Measurements from ENCODE around the gene RNF123.

Gene RNF123

GRCh38 chr3:49657208-49657915, 32.0 kb upstream of the RNF123 start:
- no peaks in the 10 kb centered on the region for H3K36me3 ChIP-seq (ENCODE audit: control insufficient read depth in 1 of 2, insufficient read depth in 2 of 2, low read length in 2 of 2)

GRCh38 chr3:49658711-49659110, 30.6 kb upstream of the RNF123 start:
- Histone ChIP-seq H3K4me3 (ENCODE audit: low read depth in 1 of 2, low read length in 2 of 2) (no peak overlapping the region), H3K36me3 (ENCODE audit: control insufficient read depth in 1 of 2, insufficient read depth in 2 of 2, low read length in 2 of 2) (no peaks in the 10 kb centered on the region), H3K9me3 (ENCODE audit: control insufficient read depth in 1 of 2, low read length in 2 of 2) (no peaks in the 10 kb centered on the region), H3K9ac (ENCODE audit: low read depth in 1 of 2, low read length in 2 of 2) (no peak overlapping the region), H3K27ac (ENCODE audit: low read depth, low read length) (no peak overlapping the region), H3K4me1 (ENCODE audit: control insufficient read depth in 1 of 2, insufficient read depth in 2 of 2, low read length in 2 of 2) (peaks cover 0 to 4% of the 10 kb centered on the region in 2 donors), H3K27me3 (ENCODE audit: control insufficient read depth in 1 of 2, insufficient read depth in 2 of 2, low read length in 2 of 2) (no peaks in the 10 kb centered on the region)

More at GRCh38 chr3:49657208-49657915, 32.0 kb upstream of the RNF123 start:
- H3K27ac ChIP-seq (ENCODE audit: low read depth, low read length) = no peak overlapping the region
- H3K27me3 ChIP-seq (ENCODE audit: control insufficient read depth in 1 of 2, insufficient read depth in 2 of 2, low read length in 2 of 2) = no peaks in the 10 kb centered on the region
- no peak overlapping the region for H3K9ac ChIP-seq (ENCODE audit: low read depth in 1 of 2, low read length in 2 of 2)
- no peak overlapping the region for H3K4me3 ChIP-seq (ENCODE audit: low read depth in 1 of 2, low read length in 2 of 2)
- H3K9me3 ChIP-seq (ENCODE audit: control insufficient read depth in 1 of 2, low read length in 2 of 2) = no peaks in the 10 kb centered on the region
- peaks cover 0 to 4% of the 10 kb centered on the region in 2 donors for H3K4me1 ChIP-seq (ENCODE audit: control insufficient read depth in 1 of 2, insufficient read depth in 2 of 2, low read length in 2 of 2)

GRCh38 chr3:49659756-49660155, 29.6 kb upstream of the RNF123 start:
- Histone ChIP-seq H3K4me3 (ENCODE audit: low read depth in 1 of 2, low read length in 2 of 2) (no peak overlapping the region), H3K27me3 (ENCODE audit: control insufficient read depth in 1 of 2, insufficient read depth in 2 of 2, low read length in 2 of 2) (no peaks in the 10 kb centered on the region), H3K9me3 (ENCODE audit: control insufficient read depth in 1 of 2, low read length in 2 of 2) (no peaks in the 10 kb centered on the region), H3K9ac (ENCODE audit: low read depth in 1 of 2, low read length in 2 of 2) (no peak overlapping the region), H3K4me1 (ENCODE audit: control insufficient read depth in 1 of 2, insufficient read depth in 2 of 2, low read length in 2 of 2) (peaks cover 0 to 4% of the 10 kb centered on the region in 2 donors), H3K36me3 (ENCODE audit: control insufficient read depth in 1 of 2, insufficient read depth in 2 of 2, low read length in 2 of 2) (no peaks in the 10 kb centered on the region), H3K27ac (ENCODE audit: low read depth, low read length) (no peak overlapping the region)

GRCh38 chr3:49661281-49661680, 28.1 kb upstream of the RNF123 start:
- Histone ChIP-seq H3K4me1 (ENCODE audit: control insufficient read depth in 1 of 2, insufficient read depth in 2 of 2, low read length in 2 of 2) (no peaks in the 10 kb centered on the region), H3K27me3 (ENCODE audit: control insufficient read depth in 1 of 2, insufficient read depth in 2 of 2, low read length in 2 of 2) (no peaks in the 10 kb centered on the region), H3K9me3 (ENCODE audit: control insufficient read depth in 1 of 2, low read length in 2 of 2) (no peaks in the 10 kb centered on the region), H3K27ac (ENCODE audit: low read depth, low read length) (no peak overlapping the region), H3K36me3 (ENCODE audit: control insufficient read depth in 1 of 2, insufficient read depth in 2 of 2, low read length in 2 of 2) (no peaks in the 10 kb centered on the region), H3K4me3 (ENCODE audit: low read depth in 1 of 2, low read length in 2 of 2) (no peak overlapping the region), H3K9ac (ENCODE audit: low read depth in 1 of 2, low read length in 2 of 2) (no peak overlapping the region)

- Histone ChIP-seq H3K4me3 (ENCODE audit: low read depth in 1 of 2, low read length in 2 of 2) (no peak overlapping the region), H3K36me3 (ENCODE audit: control insufficient read depth in 1 of 2, insufficient read depth in 2 of 2, low read length in 2 of 2) (no peaks in the 10 kb centered on the region)
These were observed 27.3 kb upstream of the RNF123 start for GRCh38 chr3:49662021-49662420.

GRCh38 chr3:49662720-49663413, 26.5 kb upstream of the RNF123 start:
- Histone ChIP-seq H3K4me3 (ENCODE audit: low read depth in 1 of 2, low read length in 2 of 2) (no peak overlapping the region), H3K9ac (ENCODE audit: low read depth in 1 of 2, low read length in 2 of 2) (no peak overlapping the region), H3K27me3 (ENCODE audit: control insufficient read depth in 1 of 2, insufficient read depth in 2 of 2, low read length in 2 of 2) (peaks cover 0 to 3% of the 10 kb centered on the region in 2 donors), H3K9me3 (ENCODE audit: control insufficient read depth in 1 of 2, low read length in 2 of 2) (no peaks in the 10 kb centered on the region), H3K36me3 (ENCODE audit: control insufficient read depth in 1 of 2, insufficient read depth in 2 of 2, low read length in 2 of 2) (no peaks in the 10 kb centered on the region), H3K4me1 (ENCODE audit: control insufficient read depth in 1 of 2, insufficient read depth in 2 of 2, low read length in 2 of 2) (no peaks in the 10 kb centered on the region), H3K27ac (ENCODE audit: low read depth, low read length) (no peak overlapping the region)

More at GRCh38 chr3:49662021-49662420, 27.3 kb upstream of the RNF123 start:
- Histone ChIP-seq H3K27ac (ENCODE audit: low read depth, low read length) (no peak overlapping the region), H3K9ac (ENCODE audit: low read depth in 1 of 2, low read length in 2 of 2) (no peak overlapping the region), H3K4me1 (ENCODE audit: control insufficient read depth in 1 of 2, insufficient read depth in 2 of 2, low read length in 2 of 2) (no peaks in the 10 kb centered on the region), H3K27me3 (ENCODE audit: control insufficient read depth in 1 of 2, insufficient read depth in 2 of 2, low read length in 2 of 2) (no peaks in the 10 kb centered on the region), H3K9me3 (ENCODE audit: control insufficient read depth in 1 of 2, low read length in 2 of 2) (no peaks in the 10 kb centered on the region)

- no peak overlapping the region for H3K4me3 ChIP-seq (ENCODE audit: low read depth in 1 of 2, low read length in 2 of 2)
These were observed 25.5 kb upstream of the RNF123 start for GRCh38 chr3:49663831-49664230.

GRCh38 chr3:49664300-49664699, 25.1 kb upstream of the RNF123 start:
- peaks cover 0 to 3% of the 10 kb centered on the region in 2 donors for H3K27me3 ChIP-seq (ENCODE audit: control insufficient read depth in 1 of 2, insufficient read depth in 2 of 2, low read length in 2 of 2)
- H3K36me3 ChIP-seq (ENCODE audit: control insufficient read depth in 1 of 2, insufficient read depth in 2 of 2, low read length in 2 of 2) = no peaks in the 10 kb centered on the region
- no peak overlapping the region for H3K9ac ChIP-seq (ENCODE audit: low read depth in 1 of 2, low read length in 2 of 2)
- no peaks in the 10 kb centered on the region for H3K4me1 ChIP-seq (ENCODE audit: control insufficient read depth in 1 of 2, insufficient read depth in 2 of 2, low read length in 2 of 2)
- no peak overlapping the region for H3K27ac ChIP-seq (ENCODE audit: low read depth, low read length)
- H3K9me3 ChIP-seq (ENCODE audit: control insufficient read depth in 1 of 2, low read length in 2 of 2) = no peaks in the 10 kb centered on the region
- no peak overlapping the region for H3K4me3 ChIP-seq (ENCODE audit: low read depth in 1 of 2, low read length in 2 of 2)

More at GRCh38 chr3:49663831-49664230, 25.5 kb upstream of the RNF123 start:
- Histone ChIP-seq H3K9me3 (ENCODE audit: control insufficient read depth in 1 of 2, low read length in 2 of 2) (no peaks in the 10 kb centered on the region), H3K4me1 (ENCODE audit: control insufficient read depth in 1 of 2, insufficient read depth in 2 of 2, low read length in 2 of 2) (no peaks in the 10 kb centered on the region), H3K9ac (ENCODE audit: low read depth in 1 of 2, low read length in 2 of 2) (no peak overlapping the region), H3K27me3 (ENCODE audit: control insufficient read depth in 1 of 2, insufficient read depth in 2 of 2, low read length in 2 of 2) (peaks cover 0 to 3% of the 10 kb centered on the region in 2 donors), H3K27ac (ENCODE audit: low read depth, low read length) (no peak overlapping the region), H3K36me3 (ENCODE audit: control insufficient read depth in 1 of 2, insufficient read depth in 2 of 2, low read length in 2 of 2) (no peaks in the 10 kb centered on the region)

GRCh38 chr3:49665822-49666519, 23.4 kb upstream of the RNF123 start:
- H3K4me1 ChIP-seq (ENCODE audit: control insufficient read depth in 1 of 2, insufficient read depth in 2 of 2, low read length in 2 of 2) = no peaks in the 10 kb centered on the region
- H3K27ac ChIP-seq (ENCODE audit: low read depth, low read length) = no peak overlapping the region
- H3K36me3 ChIP-seq (ENCODE audit: control insufficient read depth in 1 of 2, insufficient read depth in 2 of 2, low read length in 2 of 2) = no peaks in the 10 kb centered on the region
- H3K9ac ChIP-seq (ENCODE audit: low read depth in 1 of 2, low read length in 2 of 2) = no peak overlapping the region
- peaks cover 0 to 3% of the 10 kb centered on the region in 2 donors for H3K27me3 ChIP-seq (ENCODE audit: control insufficient read depth in 1 of 2, insufficient read depth in 2 of 2, low read length in 2 of 2)
- H3K4me3 ChIP-seq (ENCODE audit: low read depth in 1 of 2, low read length in 2 of 2) = no peak overlapping the region
- no peaks in the 10 kb centered on the region for H3K9me3 ChIP-seq (ENCODE audit: control insufficient read depth in 1 of 2, low read length in 2 of 2)

- no peaks in the 10 kb centered on the region for H3K9me3 ChIP-seq (ENCODE audit: control insufficient read depth in 1 of 2, low read length in 2 of 2)
- peaks cover 0 to 3% of the 10 kb centered on the region in 2 donors for H3K27me3 ChIP-seq (ENCODE audit: control insufficient read depth in 1 of 2, insufficient read depth in 2 of 2, low read length in 2 of 2)
- no peaks in the 10 kb centered on the region for H3K36me3 ChIP-seq (ENCODE audit: control insufficient read depth in 1 of 2, insufficient read depth in 2 of 2, low read length in 2 of 2)
- H3K27ac ChIP-seq (ENCODE audit: low read depth, low read length) = no peak overlapping the region
- H3K4me3 ChIP-seq (ENCODE audit: low read depth in 1 of 2, low read length in 2 of 2) = no peak overlapping the region
- no peaks in the 10 kb centered on the region for H3K4me1 ChIP-seq (ENCODE audit: control insufficient read depth in 1 of 2, insufficient read depth in 2 of 2, low read length in 2 of 2)
- H3K9ac ChIP-seq (ENCODE audit: low read depth in 1 of 2, low read length in 2 of 2) = no peak overlapping the region
These were observed 22.8 kb upstream of the RNF123 start for GRCh38 chr3:49666592-49666991.

Data from duodenal mucosa (tissue), 2 donors.